Adipocyte (in vitro differentiated cells): ENCODE results near the gene LYST.

ENCODE experiments used
- DNase-seq: peaks from one replicate; pipeline ENCODE4 v3.0.0-alpha.2; 2015; ENCODE audit warnings: low read depth
- H3K27me3 ChIP-seq: replicated peaks from 2 replicates; pipeline ENCODE4 v1.7.0; 2013; ENCODE audit warnings: mild to moderate bottlenecking, low read length, moderate library complexity; ENCODE audit not compliant: control insufficient read depth, insufficient read depth
- H3K36me3 ChIP-seq: 2 replicates; pipeline ENCODE4 v1.7.0; 2013; ENCODE audit warnings: low read length, mild to moderate bottlenecking, moderate library complexity; ENCODE audit not compliant: control insufficient read depth, insufficient read depth, severe bottlenecking
- H3K4me1 ChIP-seq: 2 replicates; pipeline ENCODE4 v1.7.0; 2013; ENCODE audit warnings: mild to moderate bottlenecking, low read length, moderate library complexity; ENCODE audit not compliant: control insufficient read depth, insufficient read depth
- H3K4me3 ChIP-seq: 2 replicates; pipeline ENCODE4 v1.7.0; 2013; ENCODE audit warnings: mild to moderate bottlenecking, low read length, moderate library complexity
- H3K9ac ChIP-seq: 2 replicates; pipeline ENCODE4 v1.7.0; 2013; ENCODE audit warnings: mild to moderate bottlenecking, low read length, moderate library complexity
- H3K9me3 ChIP-seq: 2 replicates; pipeline ENCODE4 v1.7.0; 2013; ENCODE audit warnings: mild to moderate bottlenecking, low read length, moderate library complexity; ENCODE audit not compliant: control insufficient read depth

The LYST gene

GRCh38 chr1:235832011-235832410 lies 34.7 kb downstream of the LYST start:
- Histone ChIP-seq H3K27me3 (no peaks in the 10 kb centered on the region), H3K9ac (no peak overlapping the region)
- no peak for DNase-seq

GRCh38 chr1:235831148-235831547 lies 35.6 kb downstream of the LYST start:
- H3K9ac ChIP-seq: no peak overlapping the region
- peaks cover 20% of the 10 kb centered on the region for H3K36me3 ChIP-seq
- H3K27me3 ChIP-seq: no peaks in the 10 kb centered on the region
- DNase-seq: peak; percentile 27
- no peaks in the 10 kb centered on the region for H3K9me3 ChIP-seq
- H3K4me1 ChIP-seq: peaks cover 11% of the 10 kb centered on the region
- H3K4me3 ChIP-seq: no peak overlapping the region

More at GRCh38 chr1:235832011-235832410, 34.7 kb downstream of the LYST start:
- Histone ChIP-seq H3K9me3 (no peaks in the 10 kb centered on the region), H3K36me3 (peaks cover 20% of the 10 kb centered on the region), H3K4me1 (peaks cover 11% of the 10 kb centered on the region), H3K4me3 (no peak overlapping the region)

- Histone ChIP-seq H3K9me3 (no peaks in the 10 kb centered on the region), H3K36me3 (peaks cover 23% of the 10 kb centered on the region), H3K4me3 (no peak overlapping the region), H3K4me1 (peaks cover 16% of the 10 kb centered on the region), H3K27me3 (no peaks in the 10 kb centered on the region), H3K9ac (no peak overlapping the region)
- DNase-seq: no peak
Measured at GRCh38 chr1:235826102-235826854, 40.4 kb downstream of the LYST start.

DNA sequence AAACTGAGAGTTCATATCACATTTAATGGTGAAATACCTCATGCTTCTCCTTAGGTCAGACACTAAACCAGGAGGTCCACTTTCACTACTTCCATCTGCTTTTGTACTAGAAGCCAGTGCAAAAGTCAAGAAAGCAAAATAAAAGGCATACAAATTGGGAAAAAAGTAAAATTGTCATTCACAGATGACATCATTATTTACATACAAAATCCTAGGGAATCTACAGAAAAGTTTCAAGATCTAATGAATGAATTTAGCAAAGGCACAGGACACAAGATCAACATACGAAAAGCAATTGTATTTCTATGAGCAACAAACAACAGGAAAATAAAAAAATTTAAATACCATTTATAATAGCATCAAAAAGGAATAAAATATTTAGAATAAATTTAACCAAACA lies 41.5 kb downstream of the LYST start:
- no peaks in the 10 kb centered on the region for H3K27me3 ChIP-seq
- no peak overlapping the region for H3K9ac ChIP-seq
- H3K9me3 ChIP-seq: no peaks in the 10 kb centered on the region
- peaks cover 13% of the 10 kb centered on the region for H3K4me1 ChIP-seq
- no peak for DNase-seq
- no peak overlapping the region for H3K4me3 ChIP-seq
- H3K36me3 ChIP-seq: peaks cover 22% of the 10 kb centered on the region

- Histone ChIP-seq H3K4me3 (no peak overlapping the region), H3K9ac (no peak overlapping the region), H3K27me3 (no peaks in the 10 kb centered on the region), H3K36me3 (peaks cover 12% of the 10 kb centered on the region), H3K4me1 (peaks cover 13% of the 10 kb centered on the region), H3K9me3 (no peaks in the 10 kb centered on the region)
- no peak for DNase-seq
Measured at GRCh38 chr1:235823684-235824083, 43.0 kb downstream of the LYST start.

- Histone ChIP-seq H3K36me3 (peaks cover 3% of the 10 kb centered on the region), H3K4me3 (no peak overlapping the region), H3K9ac (no peak overlapping the region), H3K4me1 (peaks cover 13% of the 10 kb centered on the region), H3K9me3 (no peaks in the 10 kb centered on the region), H3K27me3 (no peaks in the 10 kb centered on the region)
- peak; percentile 43 for DNase-seq
Measured at GRCh38 chr1:235822685-235823084, 44.0 kb downstream of the LYST start.

- DNase-seq: peak; percentile 75
- Histone ChIP-seq H3K36me3 (peaks cover 3% of the 10 kb centered on the region), H3K9ac (peak overlapping the region; percentile 33), H3K4me1 (peaks cover 13% of the 10 kb centered on the region), H3K9me3 (no peaks in the 10 kb centered on the region), H3K27me3 (no peaks in the 10 kb centered on the region), H3K4me3 (no peak overlapping the region)
Measured at GRCh38 chr1:235821361-235821981, 45.2 kb downstream of the LYST start.

GRCh38 chr1:235820061-235820460 lies 46.6 kb downstream of the LYST start:
- Histone ChIP-seq H3K9ac (no peak overlapping the region), H3K4me1 (peaks cover 13% of the 10 kb centered on the region), H3K4me3 (no peak overlapping the region), H3K9me3 (no peaks in the 10 kb centered on the region), H3K27me3 (no peaks in the 10 kb centered on the region), H3K36me3 (peaks cover under 1% of the 10 kb centered on the region)
- DNase-seq: no peak

GRCh38 chr1:235818632-235819136 lies 48.0 kb downstream of the LYST start:
- Histone ChIP-seq H3K9me3 (no peaks in the 10 kb centered on the region), H3K4me3 (no peak overlapping the region), H3K36me3 (no peaks in the 10 kb centered on the region), H3K27me3 (no peaks in the 10 kb centered on the region), H3K9ac (no peak overlapping the region), H3K4me1 (peaks cover 13% of the 10 kb centered on the region)
- DNase-seq: no peak

GRCh38 chr1:235817101-235817728 lies 49.5 kb downstream of the LYST start:
- DNase-seq: no peak
- H3K36me3 ChIP-seq: no peaks in the 10 kb centered on the region
- H3K27me3 ChIP-seq: no peaks in the 10 kb centered on the region
- no peak overlapping the region for H3K9ac ChIP-seq
- H3K9me3 ChIP-seq: no peaks in the 10 kb centered on the region
- H3K4me1 ChIP-seq: peaks cover 12% of the 10 kb centered on the region
- H3K4me3 ChIP-seq: no peak overlapping the region

DNA sequence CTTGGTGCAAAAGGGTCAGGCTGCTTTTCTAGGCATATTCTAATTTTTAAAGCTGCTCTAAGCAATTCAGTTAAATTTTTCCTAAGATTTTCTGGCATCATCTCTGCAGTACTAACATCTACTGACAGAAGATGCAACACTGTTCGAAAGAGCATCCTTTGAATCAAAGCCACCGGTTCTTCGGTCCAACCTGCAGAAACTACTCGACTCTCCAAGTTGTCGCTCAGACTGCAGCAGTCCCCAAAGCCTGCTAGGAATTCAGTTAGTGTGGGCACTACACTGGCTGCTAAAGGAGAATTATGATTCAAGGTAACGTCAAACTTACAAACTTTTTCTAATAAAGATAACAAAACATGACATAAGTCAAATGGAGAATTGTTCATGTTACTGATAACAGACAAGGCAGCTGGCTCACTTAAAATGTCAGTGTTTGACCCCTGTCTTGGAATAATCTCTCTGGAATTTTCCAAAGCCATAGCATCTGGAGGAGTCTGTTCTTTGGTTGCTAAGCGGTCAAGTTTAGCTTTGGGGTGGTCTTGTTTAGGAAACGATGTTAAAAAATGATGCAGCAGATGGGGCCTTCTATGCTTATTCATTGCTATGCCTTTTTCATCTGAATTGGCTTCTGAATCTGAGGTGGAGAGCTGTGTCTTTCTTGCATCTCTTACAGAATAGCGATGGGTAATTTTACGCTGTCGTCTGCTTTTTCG lies 56.9 kb downstream of the LYST start:
- H3K36me3 ChIP-seq: peaks cover 18% of the 10 kb centered on the region
- DNase-seq: no peak
- H3K4me3 ChIP-seq: no peak overlapping the region
- H3K4me1 ChIP-seq: no peaks in the 10 kb centered on the region
- no peaks in the 10 kb centered on the region for H3K9me3 ChIP-seq
- H3K9ac ChIP-seq: no peak overlapping the region
- H3K27me3 ChIP-seq: no peaks in the 10 kb centered on the region
